Ramos (cell line): Measurements from ENCODE around the gene TRIB2.

Source experiments
- in situ Hi-C: fragments of 300-500 bp; cut with MboI; formaldehyde crosslinking; loops from one replicate; pipeline ENCODE4 v1.14.3; 2022; ENCODE audit warnings: low sequenced_read_pairs; ENCODE audit not compliant: unreplicated experiment

The TRIB2 gene

DNA sequence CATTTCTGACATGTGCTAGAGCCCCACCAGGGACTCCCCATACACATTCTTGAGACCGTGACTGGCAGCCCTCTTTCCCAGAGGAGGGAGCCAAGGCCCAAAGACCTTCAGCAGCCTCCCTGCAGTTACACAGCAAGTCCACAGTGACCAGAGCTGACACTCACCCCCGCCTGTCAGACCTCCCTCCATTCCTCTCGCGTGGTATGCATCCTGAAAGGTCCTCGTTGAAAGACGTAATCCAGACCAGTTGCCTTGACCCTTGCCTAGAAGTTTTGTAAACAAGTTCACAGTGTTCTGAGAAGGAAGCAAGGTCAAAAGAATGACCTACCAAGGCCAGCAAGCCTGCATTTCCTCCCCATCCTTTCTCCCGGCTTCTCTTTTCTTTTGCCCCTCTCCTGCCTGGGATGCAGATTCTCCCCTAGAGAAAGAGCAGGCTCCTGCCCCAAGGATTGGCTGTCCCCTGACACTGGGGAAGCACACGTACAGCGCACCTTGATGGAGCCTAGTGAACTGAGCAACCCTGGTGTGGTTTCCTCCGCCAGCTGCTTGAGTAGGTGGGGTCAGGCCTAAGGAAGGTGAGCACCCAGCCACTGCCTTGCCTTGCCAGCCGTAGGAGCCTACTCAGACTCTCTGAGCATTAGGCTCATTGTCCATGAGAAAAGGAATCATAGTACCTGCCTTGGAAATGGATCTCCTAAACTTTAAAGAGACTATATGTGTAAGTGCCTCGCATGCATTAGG lies 18.3 kb downstream of the TRIB2 start:
- in situ Hi-C loops, result no loop called here

DNA sequence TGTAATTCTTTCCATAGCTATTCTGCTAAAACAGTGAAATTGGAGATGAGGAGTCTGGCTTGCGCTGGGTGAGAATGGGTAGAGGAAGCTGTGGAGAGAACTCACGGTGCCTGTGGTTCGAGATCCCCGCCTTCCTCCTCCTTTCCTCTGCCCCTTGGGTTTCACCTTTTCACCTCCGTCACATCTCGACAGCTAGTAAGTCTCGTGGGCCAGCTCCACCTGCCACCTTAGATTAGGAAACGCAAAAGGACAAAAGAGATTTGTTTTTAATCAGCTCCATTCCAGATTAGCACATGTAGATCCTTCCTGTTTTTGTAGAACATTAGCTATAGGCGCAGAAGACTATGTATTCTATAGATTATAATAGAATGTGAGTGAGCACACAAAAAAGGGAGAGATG lies 20.6 kb downstream of the TRIB2 start:
- in situ Hi-C loops, result no loop called here

DNA sequence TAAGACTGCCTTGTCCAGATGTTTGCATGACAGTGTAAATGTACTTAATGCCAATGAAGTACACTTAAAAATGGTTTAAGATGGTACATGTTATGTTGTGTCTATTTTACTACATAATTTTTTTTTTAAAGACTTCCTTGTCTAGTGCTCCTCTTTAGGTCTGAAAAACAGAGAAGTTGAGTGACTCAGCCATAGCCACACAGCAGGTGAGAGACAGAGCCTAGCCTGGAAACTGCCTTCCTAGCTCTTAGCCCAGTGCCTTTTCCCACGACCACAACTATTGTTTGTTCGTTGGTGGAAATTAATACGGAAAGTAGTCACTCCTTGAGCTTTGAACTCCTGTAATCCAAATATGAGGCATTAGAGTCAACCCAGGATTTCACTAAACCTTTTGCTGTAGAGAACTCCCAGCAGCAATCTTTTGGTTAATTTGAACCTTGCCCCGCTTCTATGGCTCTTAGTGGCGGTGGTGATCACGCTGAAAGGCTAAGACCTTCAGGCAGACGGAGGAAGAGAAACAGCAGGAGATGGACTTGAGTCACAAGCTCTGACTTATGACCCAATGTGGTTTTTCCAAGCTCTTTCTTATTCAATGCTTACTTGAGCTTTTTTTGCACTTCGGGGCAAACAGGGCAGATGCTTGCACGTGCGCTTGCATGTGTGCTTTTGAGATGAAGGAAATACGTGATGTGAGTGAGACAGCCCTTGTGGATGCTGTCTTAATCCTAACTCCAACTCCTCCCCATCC lies 21.2 kb downstream of the TRIB2 start:
- in situ Hi-C loops, result no loop called here

DNA sequence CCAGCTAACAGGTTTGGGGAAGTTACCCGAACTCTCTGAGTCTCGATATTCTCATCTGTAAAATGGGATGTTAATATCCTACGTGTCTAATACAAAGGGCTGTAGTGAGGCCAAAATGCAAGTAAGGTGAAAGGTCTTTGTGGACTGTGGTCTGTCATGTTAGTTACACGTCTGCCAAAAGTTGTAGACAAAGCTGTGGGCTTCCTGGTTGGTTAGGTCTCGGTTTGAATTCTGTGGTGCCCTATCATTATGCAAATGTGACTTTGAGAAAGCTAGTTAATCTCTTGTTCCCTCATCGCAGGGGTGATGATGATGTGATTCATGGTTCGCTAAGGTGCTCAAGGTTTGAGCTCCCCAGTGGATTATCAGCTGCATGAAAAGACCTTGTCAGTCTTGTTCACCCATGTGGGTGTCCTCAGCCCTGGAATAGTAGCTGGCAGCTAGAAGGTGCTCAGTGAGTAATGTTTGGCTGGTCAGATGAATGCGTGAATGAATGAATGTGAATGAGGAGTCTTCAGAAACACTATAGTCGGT lies 23.1 kb downstream of the TRIB2 start:
- in situ Hi-C loops, result no loop called here

DNA sequence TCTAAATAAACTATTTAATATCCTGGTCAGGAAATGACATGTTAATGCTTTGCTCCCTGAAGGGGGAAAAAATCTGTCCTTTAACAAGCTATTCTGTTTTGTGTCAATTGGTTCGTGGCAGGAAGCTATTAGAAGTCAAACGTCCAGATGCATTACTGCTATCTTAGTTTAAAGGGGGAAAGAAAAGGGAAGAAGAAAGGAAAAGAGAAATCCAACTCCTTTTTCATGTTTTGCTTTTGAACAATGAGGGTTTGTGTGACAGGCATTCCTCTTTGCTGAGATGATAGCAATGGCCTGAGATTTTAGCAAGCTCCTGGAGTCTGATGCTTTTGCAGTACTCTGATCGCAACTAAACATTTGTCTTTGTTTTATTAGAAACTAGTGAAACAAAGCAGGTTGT lies 24.6 kb downstream of the TRIB2 start:
- in situ Hi-C loops, result no loop called here

DNA sequence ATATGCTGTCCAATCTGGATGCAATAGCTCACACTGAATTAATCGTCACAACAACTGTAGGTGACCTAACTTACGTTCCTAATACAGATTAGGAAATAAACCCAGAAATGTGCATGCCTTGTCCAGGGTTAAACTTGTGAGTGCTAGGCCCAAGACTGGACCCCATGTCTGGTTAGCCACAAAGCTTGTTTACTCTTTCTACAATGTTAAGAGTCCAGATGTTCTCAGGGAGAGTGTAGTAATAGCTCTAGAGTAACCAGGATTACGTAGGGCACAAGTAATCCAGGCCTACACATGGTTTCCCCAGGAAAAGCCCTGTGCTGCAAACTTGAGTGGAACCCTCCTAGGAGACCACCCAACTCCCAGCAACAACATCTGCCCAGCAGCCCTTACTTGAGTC lies 26.2 kb downstream of the TRIB2 start:
- in situ Hi-C loops, result no loop called here

DNA sequence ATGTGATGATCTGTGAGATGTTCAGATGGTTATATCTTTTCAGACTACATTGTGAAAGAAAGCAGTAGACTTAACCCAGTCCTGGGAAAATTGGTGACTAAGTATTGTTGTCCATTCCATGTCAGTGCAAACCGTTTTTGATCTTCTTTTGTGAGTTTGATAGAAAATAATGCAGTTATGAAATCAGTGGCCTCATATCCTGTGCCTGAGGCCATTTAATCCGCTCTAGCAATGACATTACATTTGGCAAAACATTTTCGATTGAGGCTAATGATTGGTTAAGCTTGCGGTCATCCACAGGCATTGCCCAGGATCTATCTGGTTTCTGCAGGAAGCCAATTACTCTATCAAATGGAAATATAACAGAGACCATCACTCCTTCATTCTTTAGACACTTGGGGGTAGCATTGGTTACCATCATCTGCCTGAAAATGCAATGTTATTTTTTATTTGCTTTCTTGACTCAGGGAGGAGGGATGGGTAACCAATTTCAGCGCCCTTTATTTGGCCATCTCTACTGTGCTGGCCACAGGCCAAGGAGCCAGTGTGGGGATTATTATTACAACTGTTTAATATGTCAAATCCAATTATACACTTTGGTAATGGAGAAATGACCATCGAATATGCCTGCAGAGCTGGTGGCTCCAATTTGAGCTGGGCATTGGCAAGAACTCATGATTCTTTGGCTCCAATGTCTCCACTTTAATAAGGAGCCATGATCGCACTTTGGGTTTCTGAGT lies 33.6 kb downstream of the TRIB2 start:
- in situ Hi-C loops, result no loop called here

DNA sequence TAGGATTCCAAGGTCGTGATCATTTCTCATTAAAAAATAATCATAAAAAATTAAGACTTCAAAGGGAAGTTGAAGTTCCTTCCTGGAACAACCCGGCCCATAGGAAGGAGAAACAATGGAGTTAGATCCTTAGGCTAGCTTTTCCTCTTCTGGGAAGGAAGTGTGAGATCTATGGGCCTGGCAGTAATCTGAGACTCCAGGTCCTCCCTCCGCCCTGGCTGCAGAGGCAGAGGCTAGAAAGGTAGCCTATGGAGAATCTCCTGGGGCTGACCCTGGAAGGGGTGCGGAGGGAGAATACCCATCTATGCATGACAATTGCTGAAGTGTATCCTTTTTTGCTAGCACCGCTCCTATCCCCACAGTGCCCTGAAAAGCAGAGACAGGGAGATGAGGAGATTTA lies 37.9 kb downstream of the TRIB2 start:
- in situ Hi-C loops, result no loop called here

DNA sequence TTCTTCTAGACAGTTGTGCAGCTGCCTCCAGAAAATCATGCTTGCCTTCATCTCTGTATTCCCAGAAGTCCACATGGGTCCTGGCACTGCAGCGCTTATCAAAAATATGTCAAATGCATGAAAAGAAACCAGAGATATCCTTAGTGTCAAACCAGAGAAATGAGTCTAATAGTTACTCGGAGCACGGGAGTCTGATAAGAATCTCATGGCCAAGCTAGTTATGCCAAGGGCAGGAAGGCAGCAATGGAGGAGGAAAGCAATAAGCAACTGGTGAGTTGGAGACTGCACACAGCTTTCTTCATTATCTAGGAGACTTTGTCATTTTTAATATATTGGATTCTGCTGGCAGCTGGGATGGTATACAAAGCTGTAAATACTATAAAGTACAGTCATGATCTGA lies 38.6 kb downstream of the TRIB2 start:
- in situ Hi-C loops, result no loop called here

DNA sequence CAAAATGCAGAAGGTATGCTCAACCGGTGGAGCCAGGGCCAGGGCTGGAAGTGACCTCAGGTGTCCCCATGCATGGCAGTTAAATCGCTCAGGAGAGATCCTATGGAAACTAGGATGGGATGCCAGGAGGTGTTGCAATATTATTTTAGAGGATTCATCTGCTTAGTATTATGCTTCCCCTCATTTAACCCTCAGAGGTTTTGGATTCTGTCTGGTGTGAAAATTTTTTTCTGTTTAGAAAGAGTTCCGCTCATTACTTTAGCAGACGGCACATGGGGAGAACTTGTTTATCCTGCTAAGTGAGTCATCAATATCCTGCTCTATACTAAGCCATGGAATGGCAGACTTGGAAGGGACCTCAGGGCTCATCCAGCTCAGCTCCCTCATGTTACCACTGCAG lies 42.5 kb downstream of the TRIB2 start:
- in situ Hi-C loops, result no loop called here

DNA sequence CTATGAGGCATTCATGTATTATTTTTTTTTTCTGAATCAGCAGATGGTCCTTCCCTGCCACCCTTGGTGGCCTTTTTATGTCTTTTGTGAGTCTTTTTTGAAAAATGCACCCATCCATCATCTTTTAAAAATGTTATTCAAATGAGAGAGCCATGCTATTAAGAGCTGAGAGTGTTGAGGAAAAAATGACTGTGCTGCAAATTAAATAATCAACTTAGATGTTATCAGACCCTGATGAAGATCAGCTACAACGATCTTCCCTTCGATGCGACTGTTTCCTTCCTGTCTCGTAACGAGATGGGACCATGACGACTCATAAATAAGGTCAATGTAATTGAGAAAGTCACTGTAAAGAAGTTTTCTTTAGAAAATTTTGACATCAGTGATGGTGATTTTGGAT lies 44.4 kb downstream of the TRIB2 start:
- in situ Hi-C loops, result no loop called here

DNA sequence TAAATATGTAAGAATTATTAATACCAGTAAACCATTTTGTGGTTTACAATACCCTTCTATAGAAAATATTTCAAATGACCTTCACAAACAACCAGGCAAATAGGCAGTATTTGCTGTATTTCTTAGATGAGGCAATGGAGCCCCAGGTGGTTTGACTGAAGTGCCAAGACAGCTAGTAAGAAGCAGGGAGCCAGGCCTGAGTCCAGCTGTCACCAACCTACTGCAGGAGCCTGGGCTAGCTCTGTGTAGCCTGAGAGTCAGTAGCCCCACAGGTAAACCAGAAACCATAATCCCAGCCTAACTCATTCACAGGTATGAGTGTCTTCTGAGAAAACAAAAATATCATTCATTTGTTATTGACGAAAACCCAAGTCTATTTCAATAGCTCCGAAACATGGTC lies 45.6 kb downstream of the TRIB2 start:
- in situ Hi-C loops, result no loop called here

DNA sequence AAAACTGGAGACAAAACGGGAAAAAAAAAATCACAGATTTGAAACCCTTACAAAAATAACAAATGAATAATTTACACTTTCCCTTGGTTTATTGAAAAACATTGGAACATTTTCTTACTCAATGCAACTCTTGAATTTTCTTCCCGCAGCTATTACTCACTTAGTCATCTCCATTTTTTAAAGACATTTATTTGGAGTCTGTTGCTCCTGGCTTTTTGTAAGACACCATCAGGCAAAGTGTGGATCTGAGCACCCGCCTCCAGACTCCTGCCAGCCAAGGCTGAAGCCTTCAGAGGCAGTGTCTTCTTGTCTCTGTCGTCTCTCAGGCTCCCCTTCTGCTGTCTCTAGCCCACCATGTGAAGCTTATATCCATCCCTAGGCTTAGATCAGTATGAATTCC lies 46.2 kb downstream of the TRIB2 start:
- in situ Hi-C loops, result no loop called here

DNA sequence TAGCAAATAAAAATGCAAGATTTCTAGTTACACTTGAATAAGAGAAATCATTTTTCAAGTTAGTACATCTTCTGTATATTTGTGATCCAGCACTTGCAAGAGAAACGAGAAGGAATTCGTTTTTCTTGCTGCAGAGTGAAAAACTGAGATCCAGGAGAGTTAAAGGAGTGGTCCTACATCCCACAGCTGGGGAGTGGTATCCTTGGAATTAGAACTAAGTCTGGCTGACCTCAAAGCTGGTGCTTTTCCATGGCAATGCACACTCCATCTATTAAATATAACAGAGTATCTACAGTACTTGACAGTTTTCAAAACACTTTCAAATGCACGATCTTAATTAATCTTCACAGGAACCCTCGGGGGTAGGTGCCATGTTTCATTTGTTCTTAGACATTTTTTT lies 46.8 kb downstream of the TRIB2 start:
- in situ Hi-C loops, result no loop called here

DNA sequence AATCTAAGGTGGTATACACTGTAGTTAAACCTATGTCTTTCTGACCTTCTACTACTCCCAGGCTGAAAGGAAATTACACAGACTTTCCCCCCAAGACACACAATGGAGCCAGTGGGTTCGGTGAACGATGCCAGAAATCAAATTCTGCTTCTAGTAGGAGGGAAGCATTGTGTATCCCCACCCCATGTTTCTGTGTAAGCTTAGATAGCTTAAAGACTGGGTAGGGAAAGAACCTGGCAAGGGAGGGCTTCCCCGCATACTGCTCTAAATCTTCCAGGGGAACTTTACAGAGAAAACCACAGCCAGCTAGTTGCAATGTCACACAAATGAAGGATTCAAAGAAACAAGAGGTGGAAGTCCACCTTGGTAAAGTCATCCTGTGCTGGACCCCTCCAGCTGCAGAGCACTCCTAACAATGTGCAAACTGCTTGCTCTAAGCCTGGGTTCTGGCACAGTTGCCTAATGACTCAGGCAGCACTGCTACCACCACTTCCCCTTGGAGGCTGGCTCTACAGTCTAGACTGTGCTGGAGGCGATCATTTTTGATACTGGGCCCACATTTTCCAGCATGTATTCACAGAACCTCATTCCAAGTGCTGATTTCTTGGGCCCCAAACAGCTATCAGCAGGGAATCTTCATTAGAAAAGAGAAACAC lies 47.5 kb downstream of the TRIB2 start:
- in situ Hi-C loops, result no loop called here

DNA sequence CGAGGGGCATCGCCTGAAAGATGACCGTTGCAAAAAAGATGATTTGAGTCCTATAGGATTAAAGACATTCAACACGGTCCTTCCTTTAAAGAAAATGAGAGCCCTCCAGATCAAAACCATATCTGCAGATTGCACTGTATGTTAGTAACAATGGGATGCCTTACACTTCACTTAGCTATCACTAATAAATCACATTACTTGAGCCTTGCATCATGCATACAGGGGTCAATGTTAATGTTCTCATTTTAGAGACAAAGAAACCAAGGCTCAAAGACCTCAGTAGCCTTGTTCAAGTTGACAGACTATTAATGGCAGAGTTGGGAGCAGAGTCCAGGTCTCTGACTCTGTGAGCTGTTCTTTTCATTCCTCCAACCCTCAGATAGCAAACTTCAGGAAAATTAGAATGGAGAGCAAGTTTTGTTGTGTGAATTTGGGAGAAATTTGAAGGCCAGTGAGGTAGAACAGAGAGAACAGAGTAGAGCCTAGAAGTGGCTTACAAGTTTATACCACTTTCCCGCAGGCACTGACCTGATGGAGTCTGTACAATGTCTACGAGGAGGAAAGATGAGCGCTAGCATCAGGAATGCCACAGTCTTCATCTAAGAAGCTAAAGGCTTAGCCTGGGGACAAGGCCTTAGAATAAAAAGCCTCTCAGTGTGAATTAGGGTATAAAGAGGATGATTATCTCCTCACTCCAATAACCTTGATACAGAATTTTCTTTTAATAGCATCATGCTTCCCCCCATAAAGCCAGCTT lies 48.3 kb downstream of the TRIB2 start:
- in situ Hi-C loops, result no loop called here

DNA sequence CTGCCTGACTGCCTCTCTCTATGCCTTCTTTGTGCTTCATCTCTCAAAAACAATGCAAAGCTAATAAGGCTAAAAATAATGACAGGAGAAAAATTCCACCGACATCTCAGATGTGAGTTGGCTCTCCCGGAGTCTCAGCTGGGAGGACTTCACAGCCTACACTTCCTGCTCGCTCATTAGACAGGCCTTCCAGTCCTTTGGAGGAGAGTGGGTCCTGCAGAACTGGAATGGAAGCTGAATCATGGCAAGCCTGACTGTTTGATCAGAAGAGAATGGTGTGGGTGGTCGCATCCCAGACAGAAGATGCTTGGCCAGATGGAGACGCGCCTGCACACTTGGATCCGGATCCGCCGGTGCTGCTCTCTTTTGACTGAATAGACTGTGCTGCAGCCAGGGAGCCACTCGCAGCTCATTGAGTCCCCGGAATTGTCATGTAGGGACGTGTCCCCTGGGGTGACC lies 49.7 kb downstream of the TRIB2 start:
- in situ Hi-C loops, result no loop called here

DNA sequence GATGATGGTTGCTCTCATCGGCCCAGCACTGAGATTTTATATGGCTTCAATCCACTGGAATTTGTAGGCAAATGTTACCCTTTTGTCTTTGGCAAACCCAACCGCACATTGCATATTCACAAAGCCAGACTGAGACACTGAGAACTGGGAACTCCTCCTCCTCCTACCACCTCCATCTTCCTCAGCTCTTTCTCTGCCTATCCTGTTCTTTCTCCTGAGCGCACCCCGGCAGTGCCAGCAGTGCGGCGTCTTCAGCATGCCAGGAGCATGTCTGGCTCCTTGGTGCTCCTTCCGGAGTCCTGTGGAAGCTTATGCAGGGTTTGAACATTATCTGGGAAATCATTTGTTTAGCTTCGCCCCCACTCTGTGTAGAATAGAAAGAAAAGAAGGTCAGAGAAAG lies 50.8 kb downstream of the TRIB2 start:
- in situ Hi-C loops, result no loop called here

DNA sequence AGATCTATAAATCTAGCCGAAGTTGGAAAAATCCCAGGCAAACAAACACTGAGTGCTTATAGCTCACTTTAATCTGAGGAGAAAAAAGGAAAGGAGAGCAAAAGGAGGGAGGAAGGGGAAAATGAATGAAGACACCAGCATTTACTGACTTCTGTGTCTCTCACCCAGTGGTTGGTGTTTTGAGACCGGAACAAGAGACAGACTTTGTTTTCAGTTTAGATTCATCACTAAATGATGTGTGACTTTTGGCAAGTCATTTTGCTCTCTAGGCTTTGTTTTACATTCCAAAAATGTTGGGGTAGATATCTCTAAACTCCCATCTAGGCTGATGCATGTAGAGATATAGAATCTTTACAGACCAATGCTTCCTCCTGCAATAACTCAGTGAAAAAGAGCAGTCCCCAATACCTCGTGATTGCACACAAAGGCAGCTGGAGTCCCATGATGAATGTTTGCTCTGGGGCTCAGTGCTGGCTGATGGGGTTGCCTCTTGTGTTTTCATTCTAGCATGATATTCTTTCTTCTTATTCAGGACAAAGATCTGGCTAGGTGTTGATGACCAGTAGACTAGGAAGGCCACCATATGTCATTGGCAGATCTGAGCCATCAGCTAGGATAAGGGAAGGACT lies 51.4 kb downstream of the TRIB2 start:
- in situ Hi-C loops, result no loop called here
